Measurements from ENCODE around the gene HSPA4.

GRCh38 chr5:133106343-133106742, 54.5 kb downstream of the HSPA4 start:
- TF ChIP-seq, protein P1, sequence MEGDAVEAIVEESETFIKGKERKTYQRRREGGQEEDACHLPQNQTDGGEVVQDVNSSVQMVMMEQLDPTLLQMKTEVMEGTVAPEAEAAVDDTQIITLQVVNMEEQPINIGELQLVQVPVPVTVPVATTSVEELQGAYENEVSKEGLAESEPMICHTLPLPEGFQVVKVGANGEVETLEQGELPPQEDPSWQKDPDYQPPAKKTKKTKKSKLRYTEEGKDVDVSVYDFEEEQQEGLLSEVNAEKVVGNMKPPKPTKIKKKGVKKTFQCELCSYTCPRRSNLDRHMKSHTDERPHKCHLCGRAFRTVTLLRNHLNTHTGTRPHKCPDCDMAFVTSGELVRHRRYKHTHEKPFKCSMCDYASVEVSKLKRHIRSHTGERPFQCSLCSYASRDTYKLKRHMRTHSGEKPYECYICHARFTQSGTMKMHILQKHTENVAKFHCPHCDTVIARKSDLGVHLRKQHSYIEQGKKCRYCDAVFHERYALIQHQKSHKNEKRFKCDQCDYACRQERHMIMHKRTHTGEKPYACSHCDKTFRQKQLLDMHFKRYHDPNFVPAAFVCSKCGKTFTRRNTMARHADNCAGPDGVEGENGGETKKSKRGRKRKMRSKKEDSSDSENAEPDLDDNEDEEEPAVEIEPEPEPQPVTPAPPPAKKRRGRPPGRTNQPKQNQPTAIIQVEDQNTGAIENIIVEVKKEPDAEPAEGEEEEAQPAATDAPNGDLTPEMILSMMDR (IDR thresholded peaks at IDR 0.05): no peak
- no peak for TF ChIP-seq EZH2 (IDR thresholded peaks at IDR 0.05; ENCODE audit: borderline replicate concordance, insufficient read depth, low read depth, low read length, poor library complexity, severe bottlenecking)

Measured in B cell (primary cell).